Endothelial cell of umbilical vein (primary cell): ENCODE measurements around the gene E2F4. TPM values are rescaled to one million over a fixed set of nuclear protein-coding genes. Genes with fewer than 3 reads are reported as not detected.

Experiments
- BruUV-seq: library from RNA; stranded (reverse); fragments of 400-500 nt; replicated peaks from 2 replicates; lab custom pipeline; 2021; lab: Mats Ljungman, UMichigan
- CTCF ChIA-PET: fragments of 300-600, 350-600 bp; sonication (Branson Sonifier 250); formaldehyde crosslinking; loops from one replicate; lab custom pipeline; 2021; ENCODE audit warnings: antibody characterized with exemption, inconsistent platforms; lab: Charles Lee
- POLR2A ChIA-PET: fragments of 300-600, 350-600 bp; sonication (Branson Sonifier 250); formaldehyde crosslinking; loops from one replicate; lab custom pipeline; 2021; ENCODE audit warnings: antibody characterized with exemption, inconsistent platforms; lab: Charles Lee
- DNase-seq: peaks from one replicate; pipeline ENCODE4 v3.0.0-alpha.2; 2011; ENCODE audit warnings: low read depth, low spot score
- FAIRE-seq: peaks from 2 replicates; lab custom pipeline; 2011; peaks lifted over from hg19 to GRCh38; lab: Jason Lieb, UNC
- H2AFZ ChIP-seq: 2 replicates; pipeline ENCODE4 v1.6.0; 2012; ENCODE audit warnings: low read depth, low read length, control low read depth, inconsistent platforms
- H3K27ac ChIP-seq: 2 replicates; pipeline ENCODE4 v1.5.1; 2011; ENCODE audit warnings: low read depth, mild to moderate bottlenecking, control low read depth, low read length, moderate library complexity; ENCODE audit not compliant: insufficient read depth
- H3K27me3 ChIP-seq, 2 experiments: 2 replicates each; pipeline versions ENCODE4 v1.6.0 to v1.6.1; 2011; ENCODE audit warnings: low read length in 2 of 2, mixed read lengths in 1 of 2; ENCODE audit not compliant: control insufficient read depth in 2 of 2, insufficient read depth in 2 of 2
- H3K36me3 ChIP-seq, 2 experiments: 2 replicates in 1 of 2; 3 replicates in 1 of 2; pipeline ENCODE4 v1.5.1; 2011; ENCODE audit warnings: low read length in 2 of 2, mild to moderate bottlenecking in 1 of 2, moderate library complexity in 1 of 2; ENCODE audit not compliant: control insufficient read depth in 2 of 2, insufficient read depth in 2 of 2; ENCODE audit errors: extremely low read depth in 1 of 2
- H3K4me1 ChIP-seq: 3 replicates; pipeline ENCODE4 v1.5.1; 2011; ENCODE audit warnings: mild to moderate bottlenecking, low read length; ENCODE audit not compliant: control insufficient read depth, insufficient read depth; ENCODE audit errors: extremely low read depth
- H3K4me2 ChIP-seq: 2 replicates; pipeline ENCODE4 v1.6.1; 2011; ENCODE audit warnings: low read length, control low read depth, mixed read lengths; ENCODE audit not compliant: insufficient read depth
- H3K4me3 ChIP-seq, 3 experiments: fragments of 200-600 bp in 1 of 3; sonication (generic), shearing (Covaris generic) in 1 of 3; replicated peaks in 1 of 3; 2 replicates each; pipeline ENCODE4 v1.5.1; 2011 to 2016; ENCODE audit warnings: control low read depth in 3 of 3, low read length in 3 of 3, mild to moderate bottlenecking in 2 of 3, inconsistent platforms in 1 of 3, low read depth in 1 of 3, moderate library complexity in 1 of 3; ENCODE audit not compliant: insufficient read depth in 1 of 3
- H3K79me2 ChIP-seq: 2 replicates; pipeline ENCODE4 v1.6.0; 2012; ENCODE audit warnings: low read length, inconsistent platforms; ENCODE audit not compliant: control insufficient read depth, insufficient read depth
- H3K9ac ChIP-seq: replicated peaks from 2 replicates; pipeline ENCODE3; 2011; ENCODE audit warnings: low read length, control low read depth; ENCODE audit not compliant: insufficient read depth; ENCODE audit errors: extremely low read depth
- H3K9me1 ChIP-seq: replicated peaks from 3 replicates; pipeline ENCODE4 v1.6.0; 2011; ENCODE audit warnings: mild to moderate bottlenecking, low read length; ENCODE audit not compliant: control insufficient read depth, insufficient read depth; ENCODE audit errors: extremely low read depth
- H3K9me3 ChIP-seq: replicated peaks from 2 replicates; pipeline ENCODE4 v1.5.1; 2012; ENCODE audit warnings: low read length, inconsistent platforms; ENCODE audit not compliant: control insufficient read depth, insufficient read depth
- H4K20me1 ChIP-seq: replicated peaks from 2 replicates; pipeline ENCODE3; 2011; ENCODE audit warnings: mild to moderate bottlenecking, low read length; ENCODE audit not compliant: control insufficient read depth, insufficient read depth; ENCODE audit errors: extremely low read depth
- EZH2 ChIP-seq: IDR thresholded peaks from 2 replicates; pipeline ENCODE4 v1.6.1; 2012; ENCODE audit warnings: borderline replicate concordance, low read depth, mild to moderate bottlenecking, moderate library complexity, low read length, inconsistent platforms; ENCODE audit not compliant: severe bottlenecking
- FOS ChIP-seq: IDR thresholded peaks from 2 replicates; pipeline ENCODE4 v1.6.1; 2011; ENCODE audit warnings: mild to moderate bottlenecking, low read length, moderate library complexity, borderline replicate concordance; ENCODE audit not compliant: insufficient read depth
- GATA2 ChIP-seq: IDR thresholded peaks from 2 replicates; pipeline ENCODE4 v1.7.0; 2011; ENCODE audit warnings: low read depth, mild to moderate bottlenecking, moderate library complexity, mixed read lengths, low read length; ENCODE audit not compliant: insufficient read length, insufficient read depth
- JUN ChIP-seq: IDR thresholded peaks from 2 replicates; pipeline ENCODE4 v1.6.1; 2011; ENCODE audit warnings: borderline replicate concordance, low read depth; ENCODE audit not compliant: insufficient read length, insufficient read depth
- MYC ChIP-seq: IDR thresholded peaks from one replicate; pipeline ENCODE4 v1.6.1; 2011; ENCODE audit warnings: mild to moderate bottlenecking, low read depth, low read length
- POLR2A ChIP-seq: IDR thresholded peaks from 2 replicates; pipeline ENCODE4 v1.6.1; 2012; ENCODE audit warnings: low read depth, mild to moderate bottlenecking, control low read depth, low read length
- POLR2AphosphoS5 ChIP-seq: IDR thresholded peaks from 2 replicates; pipeline ENCODE4 v1.6.1; 2012; ENCODE audit warnings: low read depth, mild to moderate bottlenecking, control low read depth, low read length, moderate library complexity; ENCODE audit not compliant: insufficient read depth
- dilution Hi-C: fragments of 300-500 bp; cut with MboI; formaldehyde crosslinking; loops from one replicate; pipeline ENCODE4 v1.15.0; 2019; ENCODE audit warnings: low sequenced_read_pairs; ENCODE audit not compliant: extremely low pct_ligation_motif_present
- intact Hi-C: fragments of 100-400 bp; cut with micrococcal nuclease; formaldehyde crosslinking; loops from one replicate; pipeline ENCODE4 v1.10.0; 2022
- polyA plus RNA-seq, 4 experiments: library from polyadenylated mRNA; depleted of rRNA in 3 of 4; stranded (reverse) in 3 of 4; unstranded in 1 of 4; fragments of >200 nt; gene quantifications; 2 replicates each; pipeline versions ENCODE4 v1.2.1 to v1.2.3, GENCODE V29; 2011 to 2012; ENCODE audit warnings: missing spikeins in 1 of 4
- total RNA-seq: library from RNA; stranded (reverse); gene quantifications from 2 replicates; pipeline ENCODE4 v1.2.3, GENCODE V29; 2021
- TF ChIP-seq, protein P1 (sequence below): IDR thresholded peaks from 2 replicates; pipeline ENCODE4 v1.6.1; 2011; ENCODE audit not compliant: insufficient read depth, insufficient read length
- TF ChIP-seq, protein P2 (sequence below), 2 donors: IDR thresholded peaks; 1 replicate in 1 of 2; 2 replicates in 1 of 2; pipeline ENCODE4 v1.5.1; 2011; ENCODE audit warnings: low read length in 2 of 2, mild to moderate bottlenecking in 2 of 2, moderate library complexity in 2 of 2, control low read depth in 1 of 2, inconsistent platforms in 1 of 2, low read depth in 1 of 2; ENCODE audit not compliant: insufficient read depth in 1 of 2; ENCODE audit errors: extremely low read depth in 1 of 2

E2F4 gene
- total and polyA plus RNA-seq, 2 donors (not counting 3 experiments of a cell fraction or from before 2014, with no cell fraction given): 112 to 168 TPM

DNA sequence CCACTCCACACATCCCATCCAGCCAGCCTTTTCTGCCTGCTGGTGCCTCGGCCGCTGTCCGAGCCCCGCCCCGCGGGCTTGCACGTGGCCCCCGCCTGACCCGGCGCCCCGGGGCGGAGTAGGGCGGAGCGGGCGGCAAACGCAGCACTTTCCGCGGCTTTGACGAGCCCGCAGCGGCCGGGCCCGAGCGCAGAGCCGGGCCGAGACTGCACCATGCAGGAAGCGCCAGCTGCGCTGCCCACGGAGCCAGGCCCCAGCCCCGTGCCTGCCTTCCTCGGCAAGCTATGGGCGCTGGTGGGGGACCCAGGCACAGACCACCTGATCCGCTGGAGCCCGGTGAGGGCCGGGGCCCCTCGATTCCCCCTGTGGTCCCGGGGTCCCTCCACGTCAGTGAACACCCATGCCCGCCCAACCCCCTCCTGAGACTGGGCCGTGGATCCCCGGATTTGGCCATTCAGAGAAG, 27.3 kb upstream of the E2F4 start, which contains the start of gene HSF4:
Gene HSF4, plus strand, starts transcription at position 147 of the 463 bp plus-strand sequence. Its CDS starts 67 bp downstream, at position 214.
- Histone ChIP-seq H3K27me3 (peaks cover 36 to 46% of the 10 kb centered on the region in 2 experiments), H3K4me2 (peak within 1 kb of the TSS; percentile 43), H3K79me2 (no peaks in the 10 kb centered on the region), H4K20me1 (no peaks in the 10 kb centered on the region), H3K4me3 (peak within 1 kb of the TSS in 1 of 3 experiments; percentile 8), H2AFZ (no peak within 1 kb of the TSS), H3K27ac (no peak within 1 kb of the TSS), H3K9me3 (no peaks in the 10 kb centered on the region), H3K4me1 (peaks cover 18% of the 10 kb centered on the region), H3K36me3 (no peaks in the 10 kb centered on the region), H3K9ac (no peak within 1 kb of the TSS), H3K9me1 (no peaks in the 10 kb centered on the region)
- no TSS peak for BruUV-seq
- intact Hi-C loops (no loop called here), dilution Hi-C loops (no loop called here)
- FAIRE-seq (no peak), DNase-seq (no peak)
- TF ChIP-seq, protein P1, sequence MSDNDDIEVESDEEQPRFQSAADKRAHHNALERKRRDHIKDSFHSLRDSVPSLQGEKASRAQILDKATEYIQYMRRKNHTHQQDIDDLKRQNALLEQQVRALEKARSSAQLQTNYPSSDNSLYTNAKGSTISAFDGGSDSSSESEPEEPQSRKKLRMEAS: no peak
- TF ChIP-seq JUN: no peak
- no peak for TF ChIP-seq POLR2AphosphoS5
- no peak for TF ChIP-seq FOS
- no peak for TF ChIP-seq POLR2A
- TF ChIP-seq MYC: no peak
- no peak for TF ChIP-seq GATA2
- TF ChIP-seq, protein P2, sequence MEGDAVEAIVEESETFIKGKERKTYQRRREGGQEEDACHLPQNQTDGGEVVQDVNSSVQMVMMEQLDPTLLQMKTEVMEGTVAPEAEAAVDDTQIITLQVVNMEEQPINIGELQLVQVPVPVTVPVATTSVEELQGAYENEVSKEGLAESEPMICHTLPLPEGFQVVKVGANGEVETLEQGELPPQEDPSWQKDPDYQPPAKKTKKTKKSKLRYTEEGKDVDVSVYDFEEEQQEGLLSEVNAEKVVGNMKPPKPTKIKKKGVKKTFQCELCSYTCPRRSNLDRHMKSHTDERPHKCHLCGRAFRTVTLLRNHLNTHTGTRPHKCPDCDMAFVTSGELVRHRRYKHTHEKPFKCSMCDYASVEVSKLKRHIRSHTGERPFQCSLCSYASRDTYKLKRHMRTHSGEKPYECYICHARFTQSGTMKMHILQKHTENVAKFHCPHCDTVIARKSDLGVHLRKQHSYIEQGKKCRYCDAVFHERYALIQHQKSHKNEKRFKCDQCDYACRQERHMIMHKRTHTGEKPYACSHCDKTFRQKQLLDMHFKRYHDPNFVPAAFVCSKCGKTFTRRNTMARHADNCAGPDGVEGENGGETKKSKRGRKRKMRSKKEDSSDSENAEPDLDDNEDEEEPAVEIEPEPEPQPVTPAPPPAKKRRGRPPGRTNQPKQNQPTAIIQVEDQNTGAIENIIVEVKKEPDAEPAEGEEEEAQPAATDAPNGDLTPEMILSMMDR (IDR thresholded peaks at IDR 0.05; ENCODE audit: extremely low read depth in 1 of 2, insufficient read depth in 1 of 2, low read depth in 1 of 2, low read length in 2 of 2): no peak
- TF ChIP-seq EZH2: no peak
- POLR2A ChIA-PET: interaction anchor here (0.8 kb wide), 1 partner anchor 64 kb away, joined by 5 read pairs; no protein-coding TSS in a partner anchor
- CTCF ChIA-PET: interaction anchor here (2.4 to 3.4 kb wide), 3 partner anchors 9 to 21 kb away, joined by 6 to 23 read pairs (median 15); no protein-coding TSS in a partner anchor
